Activated B cell treated with CpG ODN at 0.5 μM for 24 hours (primary cell): ENCODE results near the gene SLC22A2. TPM values are rescaled to one million over a fixed set of nuclear protein-coding genes. Genes with fewer than 3 reads are reported as not detected.

Source experiments
- ATAC-seq: fragments of 200-7000 bp; cut with Tn5 transposase; one replicate; pipeline ENCODE4 v1.10.0; 2021; ENCODE audit warnings: low read depth, mild to moderate bottlenecking, moderate library complexity
- CTCF ChIA-PET: fragments of 350-600 bp; sonication (Branson Sonifier 250); formaldehyde crosslinking; loops from one replicate; lab custom pipeline; 2021; ENCODE audit warnings: antibody characterized with exemption; lab: Charles Lee
- POLR2A ChIA-PET: fragments of 350-600 bp; sonication (Branson Sonifier 250); formaldehyde crosslinking; loops from one replicate; lab custom pipeline; 2021; ENCODE audit warnings: antibody characterized with exemption; lab: Charles Lee
- DNase-seq: peaks from one replicate; pipeline ENCODE4 v3.0.0; 2022
- H3K27ac Mint-ChIP-seq: one replicate; pipeline ENCODE4 v1.8.0; 2020; ENCODE audit warnings: mixed read lengths
- H3K27me3 Mint-ChIP-seq: one replicate; pipeline ENCODE4 v1.8.0; 2021; ENCODE audit warnings: mixed read lengths
- H3K36me3 Mint-ChIP-seq: one replicate; pipeline ENCODE4 v1.8.0; 2021; ENCODE audit warnings: low read depth, mixed read lengths
- H3K4me1 Mint-ChIP-seq: one replicate; pipeline ENCODE4 v1.8.0; 2021; ENCODE audit warnings: mixed read lengths
- H3K4me3 Mint-ChIP-seq: one replicate; pipeline ENCODE4 v1.8.0; 2020; ENCODE audit warnings: mild to moderate bottlenecking, mixed read lengths
- H3K9me3 Mint-ChIP-seq: one replicate; pipeline ENCODE4 v1.8.0; 2020; ENCODE audit warnings: mixed read lengths
- CTCF ChIP-seq: fragments of 200-600 bp; IDR thresholded peaks from one replicate; pipeline ENCODE4 v1.8.0; 2022; ENCODE audit warnings: antibody characterized with exemption, mild to moderate bottlenecking
- intact Hi-C: fragments of 100-400 bp; cut with micrococcal nuclease; formaldehyde crosslinking; loops from one replicate; pipeline ENCODE4 v1.15.1; 2024
- total RNA-seq: library from RNA; stranded (reverse); gene quantifications from 2 replicates; pipeline ENCODE4 v1.2.3, GENCODE V29; 2022

SLC22A2 gene
- total RNA-seq, 1 donor from 2014 or later = not detected

DNA sequence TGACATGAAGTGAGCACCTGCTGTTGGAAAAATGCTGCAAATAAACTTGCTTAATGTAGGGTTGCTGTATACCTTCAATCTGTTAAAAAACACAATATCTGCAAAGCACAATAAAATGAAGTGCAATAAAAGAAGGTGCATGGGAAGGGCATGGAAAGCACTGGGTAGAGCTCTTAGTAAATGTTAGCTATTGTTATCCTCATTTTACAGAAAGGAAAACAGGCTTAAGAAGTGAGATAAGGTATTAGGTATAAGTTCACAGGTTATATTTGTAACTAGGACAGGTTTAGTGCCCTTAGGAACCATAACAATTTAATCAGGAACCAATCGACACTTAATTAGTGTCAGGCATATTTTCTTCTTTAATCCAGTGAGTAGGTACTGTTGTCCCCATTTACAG lies 36.7 kb downstream of the SLC22A2 start:
- ATAC-seq = no peak
- H3K27ac Mint-ChIP-seq = no peak overlapping the region
- CTCF ChIA-PET = no interaction called here
- intact Hi-C loops = no loop called here
- POLR2A ChIA-PET = no interaction called here
- no peaks in the 10 kb centered on the region for H3K4me1 Mint-ChIP-seq
- TF ChIP-seq CTCF = no peak
- H3K36me3 Mint-ChIP-seq = no peaks in the 10 kb centered on the region
- H3K4me3 Mint-ChIP-seq = no peak overlapping the region
- DNase-seq = no peak
- peaks cover 4% of the 10 kb centered on the region for H3K27me3 Mint-ChIP-seq
- peaks cover 3% of the 10 kb centered on the region for H3K9me3 Mint-ChIP-seq

- POLR2A ChIA-PET = no interaction called here
- Mint-ChIP-seq H3K36me3 (no peaks in the 10 kb centered on the region), H3K9me3 (peaks cover 3% of the 10 kb centered on the region), H3K27ac (no peak overlapping the region), H3K4me3 (no peak overlapping the region), H3K27me3 (peaks cover 4% of the 10 kb centered on the region), H3K4me1 (no peaks in the 10 kb centered on the region)
- no peak for ATAC-seq
- no peak for DNase-seq
- CTCF ChIA-PET = no interaction called here
- TF ChIP-seq CTCF = no peak
- intact Hi-C loops = no loop called here
These were observed 37.2 kb downstream of the SLC22A2 start for GRCh38 chr6:160221423-160221822.

- POLR2A ChIA-PET = no interaction called here
- CTCF ChIA-PET = no interaction called here
These were observed 39.8 kb downstream of the SLC22A2 start for GRCh38 chr6:160218810-160219209.

DNA sequence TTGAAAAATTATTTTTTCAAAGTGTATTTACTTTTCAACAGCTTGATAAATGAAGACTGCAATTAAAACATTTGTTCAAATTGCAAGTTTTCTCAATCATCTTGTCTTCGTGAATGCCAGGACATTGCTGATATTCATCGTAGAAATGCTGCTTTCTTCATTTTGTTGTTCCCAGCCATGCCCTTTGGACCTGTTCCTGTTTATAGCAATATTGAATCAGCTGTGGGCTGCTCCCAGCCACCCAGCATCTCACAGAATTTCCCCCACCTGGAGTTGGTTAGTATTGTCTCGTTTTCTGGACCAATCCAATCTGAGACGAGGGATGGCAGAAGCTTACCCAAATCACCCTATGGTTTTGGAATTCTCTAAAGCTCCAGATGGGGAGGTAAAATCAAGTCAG lies 40.8 kb downstream of the SLC22A2 start:
- no peak for TF ChIP-seq CTCF
- Mint-ChIP-seq H3K9me3 (peaks cover 3% of the 10 kb centered on the region), H3K4me3 (no peak overlapping the region), H3K4me1 (no peaks in the 10 kb centered on the region), H3K27me3 (peaks cover 12% of the 10 kb centered on the region), H3K36me3 (no peaks in the 10 kb centered on the region), H3K27ac (no peak overlapping the region)
- no peak for DNase-seq
- POLR2A ChIA-PET = no interaction called here
- intact Hi-C loops = no loop called here
- no peak for ATAC-seq
- CTCF ChIA-PET = no interaction called here

More at GRCh38 chr6:160218810-160219209, 39.8 kb downstream of the SLC22A2 start:
- Mint-ChIP-seq H3K9me3 (peaks cover 3% of the 10 kb centered on the region), H3K27me3 (peaks cover 12% of the 10 kb centered on the region), H3K27ac (no peak overlapping the region), H3K36me3 (no peaks in the 10 kb centered on the region), H3K4me1 (no peaks in the 10 kb centered on the region), H3K4me3 (no peak overlapping the region)
- intact Hi-C loops = no loop called here
- no peak for TF ChIP-seq CTCF
- DNase-seq = no peak
- no peak for ATAC-seq

DNA sequence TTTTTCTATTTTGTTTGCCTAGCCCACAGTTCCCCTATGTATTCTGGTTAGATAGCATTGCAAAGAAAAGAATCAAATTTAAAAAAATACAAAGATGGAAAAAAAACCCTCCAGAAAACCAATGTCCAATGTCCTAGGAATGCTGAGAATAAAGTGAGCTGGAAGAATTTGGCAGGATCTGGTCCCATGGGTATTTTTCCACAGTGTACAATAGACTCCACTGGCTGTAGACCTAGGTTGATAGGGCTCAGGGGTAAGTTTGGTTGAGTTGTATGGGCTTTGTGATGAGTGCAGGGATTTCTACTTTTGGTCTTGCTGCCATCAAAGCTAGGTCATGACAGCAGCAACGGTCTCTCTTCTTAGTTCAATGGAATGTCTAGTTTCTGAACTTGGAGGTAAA lies 41.5 kb downstream of the SLC22A2 start:
- peaks cover 12% of the 10 kb centered on the region for H3K27me3 Mint-ChIP-seq
- no peak for DNase-seq
- H3K27ac Mint-ChIP-seq = no peak overlapping the region
- ATAC-seq = no peak
- CTCF ChIA-PET = no interaction called here
- H3K4me1 Mint-ChIP-seq = no peaks in the 10 kb centered on the region
- no peaks in the 10 kb centered on the region for H3K36me3 Mint-ChIP-seq
- intact Hi-C loops = no loop called here
- peaks cover 3% of the 10 kb centered on the region for H3K9me3 Mint-ChIP-seq
- no peak overlapping the region for H3K4me3 Mint-ChIP-seq
- TF ChIP-seq CTCF = no peak
- POLR2A ChIA-PET = no interaction called here
